Fibroblast of lung (primary cell): Measurements from ENCODE around the gene TPM2.

Experiments
- CTCF ChIP-seq, 2 donors: IDR thresholded peaks in 1 of 2; conservative IDR thresholded peaks in 1 of 2; 1 replicate in 1 of 2; 2 replicates in 1 of 2; pipeline ENCODE4 v1.5.1; 2011 to 2012; ENCODE audit warnings: low read length in 2 of 2, control low read depth in 1 of 2, inconsistent platforms in 1 of 2, low read depth in 1 of 2, mild to moderate bottlenecking in 1 of 2
- EZH2 ChIP-seq: IDR thresholded peaks from 2 replicates; pipeline ENCODE4 v1.5.1; 2012; ENCODE audit warnings: low read length, control low read depth, mild to moderate bottlenecking; ENCODE audit errors: missing control alignments

- TF ChIP-seq CTCF (conservative IDR thresholded peaks at IDR 0.05 in 1 of 2, IDR thresholded peaks at IDR 0.05 in 1 of 2; ENCODE audit: low read depth in 1 of 2, low read length in 2 of 2), result no peak
- no peak for TF ChIP-seq EZH2
Measured at GRCh38 chr9:35682051-35682450, 7.7 kb downstream of the TPM2 start.
